H9 (cell line): ENCODE data around the gene BRCA1. TPM values are rescaled to one million over a fixed set of nuclear protein-coding genes. Genes with fewer than 3 reads are reported as not detected.

ENCODE experiments used
- DNase-seq: peaks from one replicate; pipeline ENCODE4 v3.0.0-alpha.2; 2017
- H2AFZ ChIP-seq: one replicate; pipeline ENCODE4 v1.6.1; 2013; ENCODE audit warnings: mild to moderate bottlenecking, low read length, control low read depth, moderate library complexity
- H2AK5ac ChIP-seq: 2 replicates; pipeline ENCODE4 v1.6.1; 2013; ENCODE audit warnings: low read length, control low read depth, mixed read lengths; ENCODE audit not compliant: insufficient read length
- H2BK120ac ChIP-seq: one replicate; pipeline ENCODE4 v1.6.1; 2013; ENCODE audit warnings: low read depth, mild to moderate bottlenecking, low read length, control low read depth, inconsistent platforms; ENCODE audit not compliant: poor library complexity, severe bottlenecking
- H2BK12ac ChIP-seq: 2 replicates; pipeline ENCODE4 v1.6.1; 2013; ENCODE audit warnings: low read length, control low read depth, mixed read lengths, low read depth; ENCODE audit not compliant: insufficient read length
- H2BK15ac ChIP-seq: 2 replicates; pipeline ENCODE4 v1.6.1; 2013; ENCODE audit warnings: low read depth, low read length, control low read depth
- H2BK20ac ChIP-seq: one replicate; pipeline ENCODE4 v1.6.1; 2013; ENCODE audit warnings: low read depth, mild to moderate bottlenecking, low read length, control low read depth, inconsistent platforms; ENCODE audit not compliant: poor library complexity, severe bottlenecking
- H2BK5ac ChIP-seq: 2 replicates; pipeline ENCODE4 v1.6.1; 2013; ENCODE audit warnings: low read length, control low read depth, mixed read lengths; ENCODE audit not compliant: insufficient read length
- H3K14ac ChIP-seq: 2 replicates; pipeline ENCODE4 v1.6.1; 2013; ENCODE audit warnings: low read length, control low read depth; ENCODE audit not compliant: insufficient read depth
- H3K18ac ChIP-seq: 2 replicates; pipeline ENCODE4 v1.6.1; 2013; ENCODE audit warnings: low read depth, mild to moderate bottlenecking, mixed read lengths, low read length, control low read depth; ENCODE audit not compliant: insufficient read length
- H3K23ac ChIP-seq: 2 replicates; pipeline ENCODE4 v1.6.1; 2013; ENCODE audit warnings: low read length, control low read depth, mixed read lengths, low read depth; ENCODE audit not compliant: insufficient read length
- H3K23me2 ChIP-seq: 2 replicates; pipeline ENCODE4 v1.6.1; 2013; ENCODE audit warnings: low read depth, mild to moderate bottlenecking, mixed read lengths, low read length, control low read depth; ENCODE audit not compliant: insufficient read length, poor library complexity, severe bottlenecking
- H3K27ac ChIP-seq: 2 replicates; pipeline ENCODE4 v1.5.1; 2013; ENCODE audit warnings: low read length, control low read depth, mixed read lengths, low read depth; ENCODE audit not compliant: insufficient read length
- H3K27me3 ChIP-seq: 2 replicates; pipeline ENCODE4 v1.6.1; 2013; ENCODE audit warnings: low read length, control low read depth, inconsistent platforms; ENCODE audit not compliant: insufficient read depth
- H3K4ac ChIP-seq: 2 replicates; pipeline ENCODE4 v1.6.1; 2013; ENCODE audit warnings: low read depth, mild to moderate bottlenecking, control low read depth, inconsistent platforms, low read length, moderate library complexity
- H3K4me1 ChIP-seq: 2 replicates; pipeline ENCODE4 v1.6.1; 2013; ENCODE audit warnings: low read length, control low read depth, inconsistent platforms; ENCODE audit not compliant: insufficient read depth
- H3K4me2 ChIP-seq: 2 replicates; pipeline ENCODE4 v1.6.1; 2013; ENCODE audit warnings: low read length, control low read depth, mixed read lengths; ENCODE audit not compliant: insufficient read length, insufficient read depth
- H3K56ac ChIP-seq: 2 replicates; pipeline ENCODE4 v1.6.1; 2013; ENCODE audit warnings: low read depth, mild to moderate bottlenecking, mixed read lengths, low read length, control low read depth; ENCODE audit not compliant: insufficient read length
- H3K79me1 ChIP-seq: 2 replicates; pipeline ENCODE4 v1.6.1; 2013; ENCODE audit warnings: low read depth, mild to moderate bottlenecking, moderate library complexity, low read length, control low read depth, inconsistent platforms; ENCODE audit not compliant: insufficient read depth, poor library complexity, severe bottlenecking
- H3K79me2 ChIP-seq: 2 replicates; pipeline ENCODE4 v1.6.1; 2013; ENCODE audit warnings: low read length, control low read depth, inconsistent platforms; ENCODE audit not compliant: insufficient read depth
- H3K9ac ChIP-seq: 2 replicates; pipeline ENCODE4 v1.6.1; 2013; ENCODE audit warnings: low read length, control low read depth, mixed read lengths; ENCODE audit not compliant: insufficient read length; ENCODE audit errors: extremely low read depth
- H3K9me3 ChIP-seq: one replicate; pipeline ENCODE4 v1.6.1; 2013; ENCODE audit warnings: low read depth, low read length, inconsistent platforms; ENCODE audit not compliant: control insufficient read depth
- H3T11ph ChIP-seq: one replicate; pipeline ENCODE4 v1.6.1; 2013; ENCODE audit warnings: mild to moderate bottlenecking, low read length, control low read depth, inconsistent platforms
- H4K20me1 ChIP-seq: one replicate; pipeline ENCODE4 v1.6.1; 2013; ENCODE audit not compliant: control insufficient read depth, insufficient read length, insufficient read depth
- H4K5ac ChIP-seq: 2 replicates; pipeline ENCODE4 v1.6.1; 2013; ENCODE audit warnings: low read depth, mild to moderate bottlenecking, mixed read lengths, low read length, control low read depth; ENCODE audit not compliant: insufficient read length
- H4K8ac ChIP-seq: replicated peaks from 2 replicates; pipeline ENCODE4 v1.6.1; 2013; ENCODE audit warnings: low read length, control low read depth, mixed read lengths, low read depth; ENCODE audit not compliant: insufficient read length
- H4K91ac ChIP-seq: 2 replicates; pipeline ENCODE4 v1.6.1; 2013; ENCODE audit warnings: low read depth, mild to moderate bottlenecking, moderate library complexity, mixed read lengths, low read length, control low read depth; ENCODE audit not compliant: insufficient read length
- H3K27ac Mint-ChIP-seq, 3 experiments: 2 replicates in 2 of 3; 3 replicates in 1 of 3; pipeline ENCODE4 v1.8.0; 2020 to 2021; ENCODE audit warnings: mixed read lengths in 3 of 3, mild to moderate bottlenecking in 1 of 3, moderate library complexity in 1 of 3
- H3K27me3 Mint-ChIP-seq: 2 replicates; pipeline ENCODE4 v1.8.0; 2021; ENCODE audit warnings: low read depth, mild to moderate bottlenecking, moderate library complexity, mixed read lengths
- H3K36me3 Mint-ChIP-seq, 3 experiments: 2 replicates in 2 of 3; 3 replicates in 1 of 3; pipeline ENCODE4 v1.8.0; 2020 to 2021; ENCODE audit warnings: low read depth in 3 of 3, mixed read lengths in 3 of 3; ENCODE audit not compliant: insufficient read depth in 1 of 3
- H3K4me1 Mint-ChIP-seq, 2 experiments: 2 replicates each; pipeline ENCODE4 v1.8.0; 2020; ENCODE audit warnings: mixed read lengths in 2 of 2
- H3K4me3 Mint-ChIP-seq, 2 experiments: 2 replicates in 1 of 2; 3 replicates in 1 of 2; pipeline ENCODE4 v1.8.0; 2020 to 2021; ENCODE audit warnings: mild to moderate bottlenecking in 2 of 2, mixed read lengths in 2 of 2, moderate library complexity in 1 of 2
- H3K9me3 Mint-ChIP-seq, 2 experiments: 2 replicates in 1 of 2; 3 replicates in 1 of 2; pipeline ENCODE4 v1.8.0; 2020; ENCODE audit warnings: mild to moderate bottlenecking in 2 of 2, mixed read lengths in 2 of 2, moderate library complexity in 1 of 2
- WGBS: extraction: QIAGEN DNeasy Blood & Tissue Kit; methylation state at CpG from one replicate; pipeline ENCODE4 v1.1.7; 2013; ENCODE audit warnings: missing lambda C conversion rate, low lambda C conversion rate, mixed read lengths; ENCODE audit not compliant: insufficient read length; ENCODE audit errors: extremely low coverage; 5-methylcytosine and 5-hydroxymethylcytosine counted together
- total RNA-seq: library from RNA; stranded (reverse); gene quantifications from 2 replicates; pipeline ENCODE4 v1.2.1, GENCODE V29; 2021
- TF ChIP-seq, protein P1 (sequence below): fragments of 200-600 bp; sonication (generic); conservative IDR thresholded peaks from 3 replicates; pipeline ENCODE4 v1.8.0; 2021; ENCODE audit warnings: antibody characterized with exemption, mild to moderate bottlenecking

Gene BRCA1
- total RNA-seq, 1 experiment from 2014 or later = 32.3 TPM

DNA sequence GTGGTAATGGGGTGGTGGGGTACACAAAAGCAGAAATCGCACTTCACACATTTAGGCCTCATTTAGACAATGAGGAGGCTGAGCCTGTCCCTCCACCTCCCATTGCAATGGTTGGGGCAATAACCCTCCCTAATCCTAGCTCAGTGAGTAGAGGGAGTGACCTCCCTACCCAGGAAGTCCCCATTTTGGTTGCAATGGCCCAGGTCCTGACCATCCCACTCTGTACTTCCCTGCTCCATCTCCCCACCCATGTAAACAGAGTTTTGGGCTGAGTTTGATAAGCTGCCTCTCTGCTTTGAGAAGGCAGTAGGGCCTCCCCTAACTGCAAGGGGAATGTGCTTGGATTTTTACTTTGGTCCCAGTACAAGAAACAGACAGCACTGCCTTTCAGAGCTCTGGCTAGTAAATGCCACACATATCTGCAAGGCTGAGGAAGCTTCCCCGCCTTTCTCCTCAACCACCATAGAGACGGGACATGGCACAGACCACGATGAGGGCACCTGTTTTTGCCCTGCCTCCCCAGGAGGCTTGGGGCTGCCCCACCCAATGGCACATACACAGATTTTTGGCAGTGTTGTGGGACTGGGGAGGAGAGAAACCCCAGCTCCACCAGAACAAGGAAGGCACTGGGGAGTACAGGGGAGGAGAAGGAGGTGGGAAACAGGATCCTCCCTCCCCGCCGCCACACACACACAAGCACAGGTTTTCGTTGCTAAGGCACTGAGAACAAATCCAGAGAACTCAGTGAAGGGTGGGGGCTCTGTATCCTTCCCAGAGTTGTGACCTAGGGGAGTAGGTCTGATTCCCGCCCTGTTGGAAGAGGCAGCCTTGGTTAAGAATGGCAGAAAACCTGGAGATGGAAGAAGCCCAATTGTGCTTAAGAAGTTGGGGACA is 110.3 kb downstream of the BRCA1 start:
- Histone ChIP-seq H3K4ac (no peak overlapping the region), H2AFZ (no peak overlapping the region), H3K79me2 (no peaks in the 10 kb centered on the region), H3K4me2 (no peak overlapping the region), H3K23me2 (no peaks in the 10 kb centered on the region), H3K23ac (no peak overlapping the region), H3K18ac (no peak overlapping the region), H4K8ac (no peak overlapping the region), H4K20me1 (no peaks in the 10 kb centered on the region), H2AK5ac (no peak overlapping the region), H2BK120ac (no peak overlapping the region), H3K27ac (no peak overlapping the region), H3K79me1 (no peaks in the 10 kb centered on the region), H4K5ac (no peak overlapping the region), H3K4me1 (no peaks in the 10 kb centered on the region; the same call in 1 of the 2 replicates), H4K91ac (no peak overlapping the region), H3T11ph (no peak overlapping the region), H2BK15ac (no peak overlapping the region), H3K56ac (no peak overlapping the region), H3K14ac (no peak overlapping the region), H2BK5ac (no peak overlapping the region), H3K27me3 (no peaks in the 10 kb centered on the region), H2BK12ac (no peak overlapping the region), H3K9ac (no peak overlapping the region), H3K9me3 (no peaks in the 10 kb centered on the region), H2BK20ac (no peak overlapping the region)
- DNase-seq = no peak
- no CpG with 5 or more reads among the region's 8 CpGs for WGBS
- TF ChIP-seq, protein P1, sequence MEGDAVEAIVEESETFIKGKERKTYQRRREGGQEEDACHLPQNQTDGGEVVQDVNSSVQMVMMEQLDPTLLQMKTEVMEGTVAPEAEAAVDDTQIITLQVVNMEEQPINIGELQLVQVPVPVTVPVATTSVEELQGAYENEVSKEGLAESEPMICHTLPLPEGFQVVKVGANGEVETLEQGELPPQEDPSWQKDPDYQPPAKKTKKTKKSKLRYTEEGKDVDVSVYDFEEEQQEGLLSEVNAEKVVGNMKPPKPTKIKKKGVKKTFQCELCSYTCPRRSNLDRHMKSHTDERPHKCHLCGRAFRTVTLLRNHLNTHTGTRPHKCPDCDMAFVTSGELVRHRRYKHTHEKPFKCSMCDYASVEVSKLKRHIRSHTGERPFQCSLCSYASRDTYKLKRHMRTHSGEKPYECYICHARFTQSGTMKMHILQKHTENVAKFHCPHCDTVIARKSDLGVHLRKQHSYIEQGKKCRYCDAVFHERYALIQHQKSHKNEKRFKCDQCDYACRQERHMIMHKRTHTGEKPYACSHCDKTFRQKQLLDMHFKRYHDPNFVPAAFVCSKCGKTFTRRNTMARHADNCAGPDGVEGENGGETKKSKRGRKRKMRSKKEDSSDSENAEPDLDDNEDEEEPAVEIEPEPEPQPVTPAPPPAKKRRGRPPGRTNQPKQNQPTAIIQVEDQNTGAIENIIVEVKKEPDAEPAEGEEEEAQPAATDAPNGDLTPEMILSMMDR = no peak
- Mint-ChIP-seq H3K27ac (peak overlapping the region; percentile 56 to 85 (median 85)), H3K27me3 (no peaks in the 10 kb centered on the region), H3K9me3 (no peaks in the 10 kb centered on the region), H3K36me3 (peaks cover 11 to 46% (median 44%) of the 10 kb centered on the region in 3 experiments; a peak in 6 of 7 replicates), H3K4me3 (peak overlapping the region in 1 of 2 experiments; percentile 7; a peak in 2 of 5 replicates), H3K4me1 (peaks cover 26 to 54% of the 10 kb centered on the region in 2 experiments)
